GDM1 (cell line): ENCODE measurements around the gene RPS24.

Experiments used
- DNase-seq: peaks from one replicate; lab custom pipeline; 2025; lab: John Stamatoyannopoulos, UW

The RPS24 gene

GRCh38 chr10:78028438-78029268, 5.0 kb upstream of the RPS24 start:
- no peak for DNase-seq

GRCh38 chr10:78029269-78030226, 4.1 kb upstream of the RPS24 start, which contains the start of gene POLR3A:
TSS of gene POLR3A (minus strand) at chr10:78029515. CDS start at chr10:78029407, 108 bp downstream.
- peak; percentile 92 for DNase-seq

DNA sequence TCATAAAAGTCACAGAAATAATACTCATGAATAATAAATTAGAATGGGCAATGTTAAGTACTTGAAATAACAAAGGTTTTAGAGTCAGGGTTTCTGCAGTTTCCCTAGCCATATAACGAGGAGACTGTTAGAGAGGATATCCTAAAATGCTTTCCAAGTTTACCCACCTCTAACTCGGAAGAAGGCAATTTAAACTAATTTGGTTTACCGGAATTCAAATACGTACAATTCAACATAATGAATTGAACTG, 351 bp upstream of the RPS24 start:
- no peak for DNase-seq

GRCh38 chr10:78035025-78035424, 1.4 kb downstream of the RPS24 start:
- DNase-seq, result no peak

- no peak for DNase-seq
Measured at GRCh38 chr10:78035437-78035836, 1.8 kb downstream of the RPS24 start.

DNA sequence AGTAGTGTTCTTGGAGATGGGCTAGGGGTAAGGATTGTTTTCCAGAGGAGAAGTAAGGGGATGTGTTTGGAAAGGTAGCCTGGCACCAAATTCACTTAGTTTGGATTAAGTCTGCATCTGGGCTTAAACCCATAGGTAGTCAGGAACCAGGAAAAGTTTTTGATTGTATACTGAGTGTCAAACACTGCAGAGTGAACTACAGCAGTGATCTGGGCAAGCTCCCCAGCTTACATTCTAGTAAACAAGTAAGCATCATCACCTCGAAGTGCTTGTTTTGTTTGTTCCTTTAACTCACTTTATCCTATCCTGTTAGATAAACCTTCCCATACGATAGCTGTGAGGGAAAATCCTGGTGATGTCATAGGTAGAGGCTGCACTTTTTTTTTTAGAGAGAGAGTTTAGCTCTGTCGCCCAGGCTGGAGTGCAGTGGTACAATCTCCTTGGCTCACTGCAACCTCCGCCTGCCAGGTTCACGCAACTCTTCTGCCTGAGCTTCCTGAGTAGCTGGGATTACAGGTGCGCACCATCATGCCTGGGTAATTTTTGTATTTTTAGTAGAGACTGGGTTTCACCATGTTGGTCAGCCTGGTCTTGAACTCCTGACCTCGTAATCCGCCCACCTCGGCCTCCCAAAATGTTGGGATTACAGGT, 2.4 kb downstream of the RPS24 start:
- no peak for DNase-seq

DNA sequence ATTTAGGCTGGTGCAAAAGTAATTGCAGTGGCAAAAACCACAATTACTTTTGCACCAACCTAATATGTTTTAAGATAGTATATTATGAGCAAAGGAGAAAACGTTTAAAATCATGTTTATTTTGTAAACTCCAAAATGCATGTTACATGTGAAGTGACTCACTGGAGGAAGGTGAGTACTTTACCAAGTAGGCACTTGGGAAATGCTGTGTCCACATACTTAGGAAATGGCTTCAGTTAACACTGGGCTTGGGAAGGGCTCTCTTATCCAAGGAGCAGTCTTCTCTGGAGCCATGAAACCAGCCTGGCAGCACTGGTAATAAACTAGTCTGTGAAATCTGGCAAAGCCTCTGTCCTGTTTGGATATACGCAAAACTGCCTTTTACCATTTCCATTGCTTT, 4.4 kb downstream of the RPS24 start:
- DNase-seq, result no peak

- DNase-seq, result no peak
Measured at GRCh38 chr10:78038791-78039547, 5.3 kb downstream of the RPS24 start.

DNA sequence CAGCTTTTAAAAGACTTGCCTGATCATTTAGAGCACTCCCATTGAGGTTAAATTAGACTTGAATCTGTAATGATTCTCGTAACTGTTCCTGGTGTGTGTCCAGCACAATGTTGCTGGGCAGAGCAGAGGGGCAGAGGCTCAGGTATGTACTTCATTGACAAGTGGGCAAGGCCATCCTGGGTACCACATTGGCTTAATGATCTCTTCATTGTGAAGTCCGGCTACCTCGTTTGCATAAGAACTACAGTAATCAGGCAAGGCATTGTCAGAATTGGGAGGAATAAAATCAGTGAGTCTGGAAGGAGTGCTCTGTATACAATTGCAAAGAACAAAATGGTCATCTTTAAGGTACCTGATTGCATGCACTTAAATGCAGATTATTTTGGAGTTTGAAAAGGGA, 6.1 kb downstream of the RPS24 start:
- DNase-seq, result no peak

- DNase-seq, result no peak
Measured at GRCh38 chr10:78041170-78042057, 7.8 kb downstream of the RPS24 start.

DNA sequence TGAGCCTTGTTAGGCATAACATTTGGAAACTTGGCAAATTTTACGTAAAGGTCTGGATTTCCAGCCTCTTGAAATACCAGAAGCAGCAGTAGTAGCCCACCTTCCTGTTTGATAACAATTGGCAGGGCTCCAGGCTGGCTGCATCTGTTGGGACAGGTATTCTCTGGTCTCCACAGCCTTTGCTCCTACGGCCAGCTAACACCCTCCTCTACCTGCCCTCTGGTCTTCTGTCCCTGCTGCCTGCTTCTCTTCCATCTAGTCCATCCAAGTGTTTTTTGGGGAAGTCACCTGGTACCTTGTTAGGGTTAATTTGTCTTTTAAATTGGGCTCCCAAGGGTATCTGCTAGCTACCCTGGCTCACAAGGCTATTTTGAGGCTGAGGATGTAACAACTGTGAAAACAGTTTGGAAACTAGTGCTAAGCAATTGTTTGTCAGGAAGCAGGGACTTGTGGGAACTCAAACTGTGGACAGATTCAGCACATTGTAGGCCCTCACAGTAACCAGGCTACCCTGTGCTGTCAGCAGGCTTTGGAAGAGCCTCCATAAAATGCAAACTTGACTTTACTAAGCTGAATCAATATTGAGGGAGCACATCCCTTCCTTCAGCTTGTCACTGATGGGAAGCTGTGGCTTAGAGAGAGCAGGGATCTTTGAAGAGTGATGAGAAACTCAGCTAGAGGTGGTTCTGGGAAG, 8.5 kb downstream of the RPS24 start:
- DNase-seq, result no peak

DNA sequence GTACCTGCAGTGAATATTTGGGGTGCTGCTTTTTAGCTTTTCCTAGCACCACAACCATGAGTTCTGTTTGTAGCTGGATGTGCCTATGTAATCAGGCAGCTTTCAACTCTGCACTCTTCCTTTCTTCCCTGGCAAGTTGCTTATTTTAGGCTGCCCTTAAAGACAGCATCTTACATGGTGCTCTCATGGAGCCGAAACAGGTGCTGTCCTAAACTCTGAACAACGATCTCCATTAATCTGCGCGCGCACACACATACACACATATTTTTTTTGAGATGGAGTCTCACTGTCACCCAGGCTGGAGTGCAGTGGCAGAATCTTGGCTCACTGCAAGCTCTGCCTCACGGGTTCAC, 9.1 kb downstream of the RPS24 start:
- DNase-seq, result no peak

DNA sequence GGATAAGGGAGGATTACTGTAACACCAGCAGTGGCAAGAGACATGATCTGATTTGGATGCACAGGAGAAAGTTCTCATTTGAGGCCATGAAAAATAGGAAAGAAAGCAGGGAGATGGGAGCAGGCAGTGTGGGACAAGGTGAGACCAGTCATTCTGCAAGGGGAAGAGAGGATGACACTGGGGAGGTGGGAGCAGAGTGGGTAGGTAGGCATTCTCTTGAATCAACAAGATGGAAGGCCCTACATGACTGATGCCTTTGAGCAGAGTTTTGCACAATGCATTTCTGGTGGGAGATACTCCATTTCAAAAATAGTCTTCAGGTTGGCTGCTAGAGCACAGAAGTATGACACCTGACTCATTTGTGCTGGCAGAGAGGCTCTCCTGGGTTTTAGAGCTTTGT, 10.5 kb downstream of the RPS24 start:
- no peak for DNase-seq

DNA sequence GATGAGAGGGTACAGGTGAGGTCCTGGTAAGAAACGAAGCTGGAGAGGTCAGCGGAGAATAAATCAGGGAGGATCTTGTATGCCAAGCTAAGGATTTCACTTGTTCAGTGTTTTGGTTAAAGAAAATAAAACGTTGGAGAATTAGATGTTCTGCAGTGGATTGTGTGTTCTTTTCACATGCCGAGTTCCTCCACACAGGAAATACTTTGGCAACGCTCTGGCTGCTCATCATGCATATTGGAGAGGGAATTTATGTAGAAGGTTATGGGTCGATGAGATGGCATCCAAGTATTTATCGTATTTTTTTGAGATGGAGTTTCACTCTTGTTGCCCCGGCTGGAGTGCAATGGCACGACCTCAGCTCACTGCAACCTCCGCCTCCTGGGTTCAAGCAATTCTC, 11.0 kb downstream of the RPS24 start:
- no peak for DNase-seq

DNA sequence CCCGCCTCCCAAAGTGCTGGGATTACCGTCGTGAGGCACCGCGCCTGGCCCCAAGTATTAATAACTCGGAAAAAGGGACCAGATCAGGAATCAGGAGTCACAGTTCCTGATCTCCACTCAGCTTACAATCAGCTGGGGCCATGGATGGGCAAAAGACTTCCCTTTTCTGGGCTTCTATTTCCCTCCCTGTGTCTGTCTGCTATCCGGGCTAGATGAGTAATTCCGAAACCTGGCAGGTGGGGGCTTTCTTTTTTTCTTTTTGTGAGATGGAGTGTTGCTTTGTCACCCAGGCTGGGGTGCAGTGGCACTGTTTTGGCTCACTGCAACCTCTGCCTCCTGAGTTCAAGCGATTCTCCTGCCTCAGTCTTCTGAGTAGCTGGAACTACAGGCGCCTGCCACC, 11.6 kb downstream of the RPS24 start:
- DNase-seq, result no peak

DNA sequence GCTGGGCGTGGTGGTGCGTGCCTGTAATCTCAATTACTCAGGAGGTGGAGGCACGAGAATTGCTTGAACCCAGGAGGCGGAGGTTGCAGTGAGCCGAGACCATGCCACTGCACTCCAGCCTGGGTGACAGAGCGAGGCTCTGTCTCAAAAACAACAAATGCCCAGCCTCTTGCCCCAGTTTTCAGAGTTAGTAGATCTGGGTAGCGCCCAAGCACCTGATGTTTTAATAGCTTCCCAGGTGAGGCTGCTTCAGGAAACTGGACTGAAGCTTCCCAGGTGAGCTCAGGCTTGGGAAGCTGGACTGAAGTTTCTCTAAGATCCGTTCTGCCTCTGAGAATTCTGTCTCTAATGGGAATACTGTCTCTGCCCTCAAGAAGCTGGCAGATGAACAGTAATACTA, 12.2 kb downstream of the RPS24 start:
- no peak for DNase-seq

GRCh38 chr10:78046711-78047269, 13.1 kb downstream of the RPS24 start:
- no peak for DNase-seq

DNA sequence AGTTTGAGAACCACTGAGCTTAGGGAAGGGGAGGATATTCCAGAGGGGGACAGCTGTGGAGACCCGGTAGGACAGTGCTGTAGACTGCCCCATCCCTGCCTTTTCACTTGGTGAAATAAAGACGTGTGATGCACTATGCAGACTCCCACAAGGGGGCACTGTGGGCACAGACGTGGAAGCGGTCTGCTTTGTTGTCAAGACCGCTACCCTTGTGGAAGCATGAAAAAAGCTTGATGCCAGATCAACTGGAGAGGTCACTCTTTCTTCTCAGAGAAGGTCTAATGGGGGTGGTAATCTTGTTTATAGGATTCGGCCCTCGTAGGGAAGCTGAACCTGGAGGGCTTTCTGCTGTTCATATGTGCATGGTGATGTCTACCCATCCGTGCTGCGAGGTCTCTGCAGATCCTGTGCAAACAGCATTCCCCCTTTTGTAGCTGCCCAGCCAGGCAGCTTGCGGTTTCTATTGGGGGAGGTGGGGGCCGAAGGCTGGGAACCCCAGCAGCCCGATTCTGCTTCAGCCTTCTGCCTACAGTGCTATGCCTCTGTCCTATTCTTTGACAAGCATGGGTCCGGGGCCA, 13.7 kb downstream of the RPS24 start:
- peak; percentile 77 for DNase-seq

DNA sequence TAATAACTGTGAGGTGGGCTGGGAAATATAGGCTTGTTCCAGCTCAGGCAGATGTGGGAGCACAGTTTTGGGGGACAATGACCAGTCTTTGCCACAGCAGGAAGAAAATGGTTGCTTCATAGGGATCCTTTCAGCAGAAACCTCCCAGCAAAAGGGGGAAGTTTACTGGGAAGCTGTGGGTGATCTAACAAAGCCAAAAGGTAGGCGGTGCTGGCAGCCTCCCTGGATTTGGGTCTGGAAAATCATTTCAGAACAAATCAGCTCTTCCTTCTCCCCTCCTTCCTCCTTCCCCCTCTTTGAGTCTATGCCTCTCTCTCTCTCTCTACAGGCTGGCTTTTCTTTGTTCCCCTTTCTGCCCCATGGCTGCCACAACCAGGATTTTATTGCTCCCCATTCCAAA, 16.2 kb downstream of the RPS24 start:
- no peak for DNase-seq
